ENCODE results near the gene SORD. TPM values are rescaled to one million over a fixed set of nuclear protein-coding genes. Genes with fewer than 3 reads are reported as not detected.
"Not testable (repeated sequence)": the region's sequence is repeated elsewhere in the genome, so short reads cannot be mapped to it uniquely, and the experiment has no call there.

Gene SORD
- total and polyA plus RNA-seq, 9 of the 15 experiments (the other 6 are each of a cell fraction or from before 2014, with no cell fraction given): 5.9 to 79.2 (median 29.6) TPM

- in situ Hi-C loops (cut with MboI): loop anchor here (10.0 kb wide), 1 partner anchor 199 kb away; no protein-coding TSS in a partner anchor
- peak; percentile 29 for FAIRE-seq
- H3K27me3 ChIP-seq (ENCODE audit: control insufficient read depth in 2 of 2, insufficient read depth in 2 of 2, low read length in 2 of 2); H4K20me1 ChIP-seq (replicated peaks; ENCODE audit: control insufficient read depth, insufficient read depth, low read length); H3K79me2 ChIP-seq (ENCODE audit: control insufficient read depth, insufficient read depth, low read length); ATAC-seq; BruUV-seq (replicated peaks); H3K9me3 ChIP-seq (replicated peaks; ENCODE audit: control insufficient read depth, insufficient read depth, low read depth, low read length); intact Hi-C loops (cut with micrococcal nuclease); H3K4me2 ChIP-seq (ENCODE audit: insufficient read depth, low read length); H3K9ac ChIP-seq (ENCODE audit: insufficient read depth in 1 of 2, low read depth in 2 of 2, low read length in 2 of 2); H3K4me3 ChIP-seq; H3K27ac ChIP-seq (ENCODE audit: extremely low read depth, low read depth, low read length); POLR2A ChIA-PET; H3K9me1 ChIP-seq (ENCODE audit: control insufficient read depth, insufficient read depth, low read length); H2AFZ ChIP-seq (ENCODE audit: low read depth, low read length); CTCF ChIA-PET (ENCODE audit: low intra/inter-chr PET ratio); DNase-seq (ENCODE audit: extremely low read depth in 1 of 4, low spot score in 3 of 4): not testable (repeated sequence)
- peaks cover 14% of the 10 kb centered on the region for H3K36me3 ChIP-seq (ENCODE audit: control insufficient read depth, insufficient read depth, low read length)
- H3K4me1 ChIP-seq (replicated peaks in 1 of 2; ENCODE audit: control insufficient read depth in 2 of 2, insufficient read depth in 2 of 2, low read length in 2 of 2): peaks cover 7 to 20% of the 10 kb centered on the region in 2 experiments; a peak in 4 of 5 replicates
- no CpG with 5 or more reads among the region's 1 CpG for WGBS (ENCODE audit: insufficient coverage, low coverage, missing lambda C conversion rate)
Measured at GRCh38 chr15:45044270-45044669, 21.3 kb downstream of the SORD start.

GRCh38 chr15:45048449-45048793, 25.4 kb downstream of the SORD start:
- ChIA-PET POLR2A (interaction anchor here (0.5 to 1.0 kb wide), 6 partner anchors 10 to 409 kb away, joined by 3 to 4 read pairs (median 3); partner anchors contain the start of genes B2M, PATL2 and SPG11), CTCF (ENCODE audit: low intra/inter-chr PET ratio) (interaction anchor here (1.1 kb wide), 1 partner anchor 70 kb away, joined by 3 read pairs; no protein-coding TSS in a partner anchor)
- in situ Hi-C loops (cut with MboI): loop anchor here (10.0 kb wide), 1 partner anchor 204 kb away; no protein-coding TSS in a partner anchor
- intact Hi-C loops (cut with micrococcal nuclease); DNase-seq (ENCODE audit: extremely low read depth in 1 of 4, low spot score in 3 of 4); FAIRE-seq; H3K9me1 ChIP-seq (ENCODE audit: control insufficient read depth, insufficient read depth, low read length); H4K20me1 ChIP-seq (replicated peaks; ENCODE audit: control insufficient read depth, insufficient read depth, low read length); ATAC-seq; BruUV-seq (replicated peaks); H3K27me3 ChIP-seq (ENCODE audit: control insufficient read depth in 2 of 2, insufficient read depth in 2 of 2, low read length in 2 of 2); H3K79me2 ChIP-seq (ENCODE audit: control insufficient read depth, insufficient read depth, low read length): not testable (repeated sequence)
- 27% methylated on average over 4 of the region's 4 CpGs for WGBS (ENCODE audit: insufficient coverage, low coverage, missing lambda C conversion rate)
- peaks cover 32% of the 10 kb centered on the region for H3K36me3 ChIP-seq (ENCODE audit: control insufficient read depth, insufficient read depth, low read length)
- 0 out of 2 replicates have a peak overlapping the region, but pooled peaks have one; percentile 17 for H2AFZ ChIP-seq (ENCODE audit: low read depth, low read length)
- peaks cover 17% of the 10 kb centered on the region for H3K9me3 ChIP-seq (replicated peaks; ENCODE audit: control insufficient read depth, insufficient read depth, low read depth, low read length)
- peak overlapping the region; percentile 4; the same call in 1 of the 2 replicates for H3K4me3 ChIP-seq
- peaks cover 7 to 43% of the 10 kb centered on the region in 2 experiments; a peak in 4 of 5 replicates for H3K4me1 ChIP-seq (replicated peaks in 1 of 2; ENCODE audit: control insufficient read depth in 2 of 2, insufficient read depth in 2 of 2, low read length in 2 of 2)
- peak overlapping the region; percentile 81 for H3K4me2 ChIP-seq (ENCODE audit: insufficient read depth, low read length)
- H3K27ac ChIP-seq (ENCODE audit: extremely low read depth, low read depth, low read length): peak overlapping the region; percentile 78
- TF ChIP-seq MLLT1 (IDR thresholded peaks at IDR 0.05) (0 out of 4 replicates have a peak, but pooled peaks of 1 of the 2 experiments have one; percentile 26), ZFP36 (IDR thresholded peaks at IDR 0.05; ENCODE audit: low read depth, low read length, partially characterized antibody) (peak; percentile 3), LARP7 (IDR thresholded peaks at IDR 0.05) (0 out of 2 replicates have a peak, but pooled peaks have one; percentile 29)
- H3K9ac ChIP-seq (ENCODE audit: insufficient read depth in 1 of 2, low read depth in 2 of 2, low read length in 2 of 2): peak overlapping the region in 1 of 2 experiments; percentile 37; a peak in 2 of 4 replicates

Measured in K562 (cell line).